HepG2 (cell line): ENCODE measurements around the gene FASTK. TPM values are rescaled to one million over a fixed set of nuclear protein-coding genes. Genes with fewer than 3 reads are reported as not detected.
A peak's percentile ranks its signal among the peaks of the same experiment; 100 is the strongest.

ENCODE experiments used
- ARID2 ChIP-seq: sonication (generic); formaldehyde crosslinking; IDR thresholded peaks from 2 replicates; pipeline ENCODE4 v1.8.1; 2022; ENCODE audit warnings: mild to moderate bottlenecking, missing genetic modification reagents, borderline replicate concordance
- CEBPG ChIP-seq: IDR thresholded peaks from 2 replicates; pipeline ENCODE4 v1.6.1; 2016
- FOXA3 ChIP-seq: IDR thresholded peaks from 2 replicates; pipeline ENCODE4 v1.6.1; 2016; ENCODE audit warnings: missing genetic modification reagents, missing compliant biosample characterization
- MTF2 ChIP-seq: sonication (generic); formaldehyde crosslinking; IDR thresholded peaks from 2 replicates; pipeline ENCODE4 v1.5.0; 2020; ENCODE audit warnings: missing genetic modification reagents, borderline replicate concordance
- NCOA1 ChIP-seq: sonication (generic); formaldehyde crosslinking; IDR thresholded peaks from 2 replicates; pipeline ENCODE4 v1.9.0; 2021; ENCODE audit warnings: missing genetic modification reagents
- PHF8 ChIP-seq: sonication (generic); formaldehyde crosslinking; IDR thresholded peaks from 2 replicates; pipeline ENCODE4 v1.5.0; 2020; ENCODE audit warnings: missing genetic modification reagents
- POGZ ChIP-seq: sonication (generic); formaldehyde crosslinking; IDR thresholded peaks from 2 replicates; pipeline ENCODE4 v1.4.0; 2020; ENCODE audit warnings: mild to moderate bottlenecking, missing genetic modification reagents
- POLR2A ChIP-seq, 2 experiments: IDR thresholded peaks; 2 replicates each; pipeline ENCODE4 v1.6.1; 2011; ENCODE audit warnings: low read depth in 2 of 2, low read length in 2 of 2, mild to moderate bottlenecking in 1 of 2, moderate library complexity in 1 of 2; ENCODE audit not compliant: insufficient read depth in 1 of 2
- SRY ChIP-seq: sonication (generic); formaldehyde crosslinking; IDR thresholded peaks from 2 replicates; pipeline ENCODE4 v1.8.0; 2022; ENCODE audit warnings: mild to moderate bottlenecking, missing genetic modification reagents
- TOPORS ChIP-seq: sonication (generic); formaldehyde crosslinking; IDR thresholded peaks from 2 replicates; pipeline ENCODE4 v1.8.0; 2023; ENCODE audit warnings: mild to moderate bottlenecking, missing genetic modification reagents
- YY1 ChIP-seq: IDR thresholded peaks from 2 replicates; pipeline ENCODE4 v1.6.1; 2011; ENCODE audit warnings: low read length, low read depth, moderate library complexity, mild to moderate bottlenecking; ENCODE audit not compliant: insufficient read depth, insufficient replicate concordance
- ZBTB21 ChIP-seq: sonication (generic); formaldehyde crosslinking; IDR thresholded peaks from 2 replicates; pipeline ENCODE4 v1.4.0; 2020; ENCODE audit warnings: missing genetic modification reagents
- ZFP36L1 ChIP-seq: sonication (generic); formaldehyde crosslinking; IDR thresholded peaks from 2 replicates; pipeline ENCODE4 v1.8.0; 2022; ENCODE audit warnings: mild to moderate bottlenecking, missing genetic modification reagents, moderate library complexity
- ZMYM3 ChIP-seq: sonication (generic); formaldehyde crosslinking; IDR thresholded peaks from 2 replicates; pipeline ENCODE4 v1.5.1; 2020; ENCODE audit warnings: mild to moderate bottlenecking, missing genetic modification reagents
- ZNF331 ChIP-seq: sonication (generic); formaldehyde crosslinking; IDR thresholded peaks from 2 replicates; pipeline ENCODE4 v1.4.0; 2020; ENCODE audit warnings: missing genetic modification reagents
- ZNF430 ChIP-seq: sonication (generic); formaldehyde crosslinking; IDR thresholded peaks from 2 replicates; pipeline ENCODE4 v1.9.0; 2021; ENCODE audit warnings: mild to moderate bottlenecking, missing genetic modification reagents
- ZNF501 ChIP-seq: sonication (generic); formaldehyde crosslinking; IDR thresholded peaks from 2 replicates; pipeline ENCODE4 v1.5.1; 2020; ENCODE audit warnings: mild to moderate bottlenecking, moderate library complexity, missing genetic modification reagents
- ZNF543 ChIP-seq: sonication (generic); formaldehyde crosslinking; IDR thresholded peaks from 2 replicates; pipeline ENCODE4 v1.4.0; 2020; ENCODE audit warnings: mild to moderate bottlenecking, missing genetic modification reagents
- ZNF607 ChIP-seq: sonication (generic); formaldehyde crosslinking; IDR thresholded peaks from 2 replicates; pipeline ENCODE4 v1.5.1; 2020; ENCODE audit warnings: missing genetic modification reagents, mild to moderate bottlenecking, borderline replicate concordance
- ZNF761 ChIP-seq: sonication (generic); formaldehyde crosslinking; conservative IDR thresholded peaks from 2 replicates; pipeline ENCODE4 v1.4.0; 2020; ENCODE audit warnings: mild to moderate bottlenecking, missing genetic modification reagents
- ZNF792 ChIP-seq: IDR thresholded peaks from 2 replicates; pipeline ENCODE4 v1.6.1; 2016
- ZNF839 ChIP-seq: sonication (generic); formaldehyde crosslinking; IDR thresholded peaks from 2 replicates; pipeline ENCODE4 v1.4.0; 2020; ENCODE audit warnings: missing genetic modification reagents, mild to moderate bottlenecking, borderline replicate concordance
- ZSCAN21 ChIP-seq: sonication (generic); formaldehyde crosslinking; IDR thresholded peaks from 2 replicates; pipeline ENCODE4 v1.8.0; 2022; ENCODE audit warnings: mild to moderate bottlenecking, missing genetic modification reagents, moderate library complexity, borderline replicate concordance
- polyA plus RNA-seq, 8 experiments: library from polyadenylated mRNA; depleted of rRNA in 3 of 8; stranded (reverse) in 7 of 8; unstranded in 1 of 8; fragments of >200 nt; fragmentation: Illumina TruSeq in 4 of 8; extraction: Trizol in 4 of 8; gene quantifications; 2 replicates each; pipeline versions ENCODE4 v1.2.1 to v1.2.3, GENCODE V29; 2011 to 2016; ENCODE audit warnings: low read depth in 4 of 8, missing spikeins in 1 of 8, mixed read lengths in 1 of 8; ENCODE audit not compliant: insufficient read depth in 1 of 8
- total RNA-seq, 5 experiments: library from RNA; depleted of rRNA; stranded (reverse); fragments of >200 nt; fragmentation: Illumina TruSeq; extraction: Trizol; gene quantifications; 2 replicates each; pipeline ENCODE4 v1.2.3, GENCODE V29; 2016; ENCODE audit warnings: low read depth in 1 of 5
- TF ChIP-seq, protein P1 (sequence below): sonication (generic); formaldehyde crosslinking; IDR thresholded peaks from 2 replicates; pipeline ENCODE4 v1.5.0; 2020; ENCODE audit warnings: mild to moderate bottlenecking, missing genetic modification reagents
- TF ChIP-seq, protein P2 (sequence below): sonication (generic); formaldehyde crosslinking; IDR thresholded peaks from 2 replicates; pipeline ENCODE4 v1.4.0; 2020; ENCODE audit warnings: missing genetic modification reagents

FASTK gene
- total and polyA plus RNA-seq, 2 of the 13 experiments (the other 11 are each of a cell fraction or from before 2014, with no cell fraction given) = 52.9 to 55.7 TPM

DNA sequence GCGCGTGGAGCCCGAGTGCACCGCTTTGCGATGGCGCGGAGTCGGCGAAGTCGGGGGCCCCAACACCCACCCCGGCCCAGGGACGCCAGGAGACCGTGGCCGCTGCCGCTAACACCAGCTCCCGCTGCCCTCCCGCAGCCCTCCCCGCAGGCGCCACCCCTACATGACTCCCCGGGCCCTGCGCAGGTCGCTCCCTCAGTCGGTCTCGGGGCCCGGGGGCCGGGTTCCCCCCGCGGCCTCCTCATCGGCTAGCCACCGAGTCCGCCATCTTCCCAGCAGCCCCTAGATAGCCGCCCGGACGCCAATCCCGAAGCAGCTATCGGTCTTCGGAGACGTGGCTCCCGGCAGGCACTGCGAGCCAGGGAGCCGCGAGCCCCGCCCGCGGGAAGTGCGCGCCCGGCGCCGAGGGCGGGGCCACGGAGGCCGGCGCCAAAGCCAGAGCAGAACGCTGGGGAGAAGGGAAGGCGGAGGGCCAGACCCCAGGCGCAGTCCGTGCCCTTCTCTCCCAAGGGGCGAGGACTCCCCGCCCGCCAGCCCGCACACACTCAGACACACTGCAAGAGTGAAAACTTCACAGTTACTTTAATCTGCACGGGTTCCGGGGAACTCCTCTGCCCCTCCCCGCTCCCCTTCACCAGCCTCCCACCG is at the start of gene FASTK (continued):
- TF ChIP-seq, protein P1, sequence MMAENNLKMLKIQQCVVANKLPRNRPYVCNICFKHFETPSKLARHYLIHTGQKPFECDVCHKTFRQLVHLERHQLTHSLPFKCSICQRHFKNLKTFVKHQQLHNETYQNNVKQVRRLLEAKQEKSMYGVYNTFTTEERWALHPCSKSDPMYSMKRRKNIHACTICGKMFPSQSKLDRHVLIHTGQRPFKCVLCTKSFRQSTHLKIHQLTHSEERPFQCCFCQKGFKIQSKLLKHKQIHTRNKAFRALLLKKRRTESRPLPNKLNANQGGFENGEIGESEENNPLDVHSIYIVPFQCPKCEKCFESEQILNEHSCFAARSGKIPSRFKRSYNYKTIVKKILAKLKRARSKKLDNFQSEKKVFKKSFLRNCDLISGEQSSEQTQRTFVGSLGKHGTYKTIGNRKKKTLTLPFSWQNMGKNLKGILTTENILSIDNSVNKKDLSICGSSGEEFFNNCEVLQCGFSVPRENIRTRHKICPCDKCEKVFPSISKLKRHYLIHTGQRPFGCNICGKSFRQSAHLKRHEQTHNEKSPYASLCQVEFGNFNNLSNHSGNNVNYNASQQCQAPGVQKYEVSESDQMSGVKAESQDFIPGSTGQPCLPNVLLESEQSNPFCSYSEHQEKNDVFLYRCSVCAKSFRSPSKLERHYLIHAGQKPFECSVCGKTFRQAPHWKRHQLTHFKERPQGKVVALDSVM (CRISPR knock-in tag) = peak; percentile 35; the same call in 1 of the 2 replicates
- TF ChIP-seq ZBTB21 (CRISPR knock-in tag) (no peak), FOXA3 (CRISPR knock-in tag) (peak; percentile 31; the same call in 1 of the 2 replicates), ZNF607 (CRISPR knock-in tag) (peak; percentile 82; the same call in 1 of the 2 replicates), TOPORS (CRISPR knock-in tag) (peak; percentile 72; the same call in 1 of the 2 replicates), ARID2 (CRISPR knock-in tag) (0 out of 2 replicates have a peak, but pooled peaks have one; percentile 49), POGZ (CRISPR knock-in tag) (peak; percentile 65; the same call in 1 of the 2 replicates), ZFP36L1 (CRISPR knock-in tag) (no peak), ZNF543 (CRISPR knock-in tag) (peak; percentile 89), PHF8 (CRISPR knock-in tag) (peak; percentile 95), NCOA1 (CRISPR knock-in tag) (peak; percentile 60; the same call in 1 of the 2 replicates), ZSCAN21 (peak; percentile 68; the same call in 1 of the 2 replicates), ZNF761 (CRISPR knock-in tag) (peak; percentile 37; the same call in 1 of the 2 replicates), MTF2 (0 out of 2 replicates have a peak, but pooled peaks have one; percentile 45), POLR2A (IDR thresholded peaks at IDR 0.05; ENCODE audit: insufficient read depth in 1 of 2, low read depth in 2 of 2, low read length in 2 of 2) (peak in 1 of 2 experiments; percentile 77; a peak in 2 of 4 replicates), ZNF430 (peak; percentile 12; the same call in 1 of the 2 replicates), YY1 (peak; percentile 97), ZMYM3 (CRISPR knock-in tag) (no peak), ZNF839 (CRISPR knock-in tag) (no peak; the same call in 1 of the 2 replicates), ZNF792 (CRISPR knock-in tag) (peak; percentile 50; the same call in 1 of the 2 replicates), ZNF331 (CRISPR knock-in tag) (0 out of 2 replicates have a peak, but pooled peaks have one; percentile 13), ZNF501 (CRISPR knock-in tag) (peak; percentile 91), SRY (CRISPR knock-in tag) (0 out of 2 replicates have a peak, but pooled peaks have one; percentile 25), CEBPG (CRISPR knock-in tag) (no peak)
- TF ChIP-seq, protein P2, sequence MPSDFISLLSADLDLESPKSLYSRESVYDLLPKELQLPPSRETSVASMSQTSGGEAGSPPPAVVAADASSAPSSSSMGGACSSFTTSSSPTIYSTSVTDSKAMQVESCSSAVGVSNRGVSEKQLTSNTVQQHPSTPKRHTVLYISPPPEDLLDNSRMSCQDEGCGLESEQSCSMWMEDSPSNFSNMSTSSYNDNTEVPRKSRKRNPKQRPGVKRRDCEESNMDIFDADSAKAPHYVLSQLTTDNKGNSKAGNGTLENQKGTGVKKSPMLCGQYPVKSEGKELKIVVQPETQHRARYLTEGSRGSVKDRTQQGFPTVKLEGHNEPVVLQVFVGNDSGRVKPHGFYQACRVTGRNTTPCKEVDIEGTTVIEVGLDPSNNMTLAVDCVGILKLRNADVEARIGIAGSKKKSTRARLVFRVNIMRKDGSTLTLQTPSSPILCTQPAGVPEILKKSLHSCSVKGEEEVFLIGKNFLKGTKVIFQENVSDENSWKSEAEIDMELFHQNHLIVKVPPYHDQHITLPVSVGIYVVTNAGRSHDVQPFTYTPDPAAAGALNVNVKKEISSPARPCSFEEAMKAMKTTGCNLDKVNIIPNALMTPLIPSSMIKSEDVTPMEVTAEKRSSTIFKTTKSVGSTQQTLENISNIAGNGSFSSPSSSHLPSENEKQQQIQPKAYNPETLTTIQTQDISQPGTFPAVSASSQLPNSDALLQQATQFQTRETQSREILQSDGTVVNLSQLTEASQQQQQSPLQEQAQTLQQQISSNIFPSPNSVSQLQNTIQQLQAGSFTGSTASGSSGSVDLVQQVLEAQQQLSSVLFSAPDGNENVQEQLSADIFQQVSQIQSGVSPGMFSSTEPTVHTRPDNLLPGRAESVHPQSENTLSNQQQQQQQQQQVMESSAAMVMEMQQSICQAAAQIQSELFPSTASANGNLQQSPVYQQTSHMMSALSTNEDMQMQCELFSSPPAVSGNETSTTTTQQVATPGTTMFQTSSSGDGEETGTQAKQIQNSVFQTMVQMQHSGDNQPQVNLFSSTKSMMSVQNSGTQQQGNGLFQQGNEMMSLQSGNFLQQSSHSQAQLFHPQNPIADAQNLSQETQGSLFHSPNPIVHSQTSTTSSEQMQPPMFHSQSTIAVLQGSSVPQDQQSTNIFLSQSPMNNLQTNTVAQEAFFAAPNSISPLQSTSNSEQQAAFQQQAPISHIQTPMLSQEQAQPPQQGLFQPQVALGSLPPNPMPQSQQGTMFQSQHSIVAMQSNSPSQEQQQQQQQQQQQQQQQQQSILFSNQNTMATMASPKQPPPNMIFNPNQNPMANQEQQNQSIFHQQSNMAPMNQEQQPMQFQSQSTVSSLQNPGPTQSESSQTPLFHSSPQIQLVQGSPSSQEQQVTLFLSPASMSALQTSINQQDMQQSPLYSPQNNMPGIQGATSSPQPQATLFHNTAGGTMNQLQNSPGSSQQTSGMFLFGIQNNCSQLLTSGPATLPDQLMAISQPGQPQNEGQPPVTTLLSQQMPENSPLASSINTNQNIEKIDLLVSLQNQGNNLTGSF (CRISPR knock-in tag) = peak; percentile 75
